Measurements from ENCODE around the gene PLB1. TPM values are rescaled to one million over a fixed set of nuclear protein-coding genes. Genes with fewer than 3 reads are reported as not detected.
"Not testable (repeated sequence)": the region's sequence is repeated elsewhere in the genome, so short reads cannot be mapped to it uniquely, and the experiment has no call there.

PLB1 gene
- total RNA-seq, 1 donor from 2014 or later: 0.64 TPM

GRCh38 chr2:28664120-28664842, 168.4 kb downstream of the PLB1 start:
- Mint-ChIP-seq H3K27me3 (ENCODE audit: unreplicated experiment) (no peaks in the 10 kb centered on the region), H3K36me3 (ENCODE audit: unreplicated experiment) (no peaks in the 10 kb centered on the region), H3K4me3 (ENCODE audit: unreplicated experiment) (no peak overlapping the region), H3K27ac (ENCODE audit: unreplicated experiment) (peak overlapping the region; percentile 93), H3K9me3 (ENCODE audit: unreplicated experiment) (no peaks in the 10 kb centered on the region), H3K4me1 (ENCODE audit: unreplicated experiment) (peaks cover 55% of the 10 kb centered on the region)
- no peak for TF ChIP-seq CTCF (IDR thresholded peaks at IDR 0.05)
- DNase-seq (ENCODE audit: extremely low spot score, unreplicated experiment): no peak

GRCh38 chr2:28665041-28665704, 169.3 kb downstream of the PLB1 start:
- peaks cover 55% of the 10 kb centered on the region for H3K4me1 Mint-ChIP-seq (ENCODE audit: unreplicated experiment)
- H3K9me3 Mint-ChIP-seq (ENCODE audit: unreplicated experiment): no peaks in the 10 kb centered on the region
- H3K36me3 Mint-ChIP-seq (ENCODE audit: unreplicated experiment): no peaks in the 10 kb centered on the region

GRCh38 chr2:28665811-28666377, 170.0 kb downstream of the PLB1 start:
- not testable (repeated sequence) for DNase-seq (ENCODE audit: extremely low spot score, unreplicated experiment); H3K9me3 Mint-ChIP-seq (ENCODE audit: unreplicated experiment); H3K36me3 Mint-ChIP-seq (ENCODE audit: unreplicated experiment); H3K4me3 Mint-ChIP-seq (ENCODE audit: unreplicated experiment); H3K27me3 Mint-ChIP-seq (ENCODE audit: unreplicated experiment)
- Mint-ChIP-seq H3K4me1 (ENCODE audit: unreplicated experiment) (peaks cover 55% of the 10 kb centered on the region), H3K27ac (ENCODE audit: unreplicated experiment) (peak overlapping the region; percentile 93)

More at GRCh38 chr2:28665041-28665704, 169.3 kb downstream of the PLB1 start:
- Mint-ChIP-seq H3K27me3 (ENCODE audit: unreplicated experiment) (no peaks in the 10 kb centered on the region), H3K27ac (ENCODE audit: unreplicated experiment) (peak overlapping the region; percentile 93), H3K4me3 (ENCODE audit: unreplicated experiment) (peak overlapping the region; percentile 40)
- TF ChIP-seq CTCF (IDR thresholded peaks at IDR 0.05): no peak
- peak; percentile 87 for DNase-seq (ENCODE audit: extremely low spot score, unreplicated experiment)

GRCh38 chr2:28666496-28667184, 170.8 kb downstream of the PLB1 start:
- H3K9me3 Mint-ChIP-seq (ENCODE audit: unreplicated experiment): no peaks in the 10 kb centered on the region
- H3K27me3 Mint-ChIP-seq (ENCODE audit: unreplicated experiment): no peaks in the 10 kb centered on the region
- peaks cover 48% of the 10 kb centered on the region for H3K4me1 Mint-ChIP-seq (ENCODE audit: unreplicated experiment)
- no peak for DNase-seq (ENCODE audit: extremely low spot score, unreplicated experiment)
- H3K36me3 Mint-ChIP-seq (ENCODE audit: unreplicated experiment): no peaks in the 10 kb centered on the region
- no peak overlapping the region for H3K4me3 Mint-ChIP-seq (ENCODE audit: unreplicated experiment)
- no peak overlapping the region for H3K27ac Mint-ChIP-seq (ENCODE audit: unreplicated experiment)
- TF ChIP-seq CTCF (IDR thresholded peaks at IDR 0.05): no peak

GRCh38 chr2:28667261-28667660, 171.4 kb downstream of the PLB1 start:
- no peak for TF ChIP-seq CTCF (IDR thresholded peaks at IDR 0.05)
- H3K9me3 Mint-ChIP-seq (ENCODE audit: unreplicated experiment): no peaks in the 10 kb centered on the region
- H3K4me3 Mint-ChIP-seq (ENCODE audit: unreplicated experiment): no peak overlapping the region
- H3K27me3 Mint-ChIP-seq (ENCODE audit: unreplicated experiment): no peaks in the 10 kb centered on the region
- H3K36me3 Mint-ChIP-seq (ENCODE audit: unreplicated experiment): no peaks in the 10 kb centered on the region
- H3K4me1 Mint-ChIP-seq (ENCODE audit: unreplicated experiment): peaks cover 41% of the 10 kb centered on the region
- no peak overlapping the region for H3K27ac Mint-ChIP-seq (ENCODE audit: unreplicated experiment)
- no peak for DNase-seq (ENCODE audit: extremely low spot score, unreplicated experiment)

Data from osteocyte (in vitro differentiated cells).